Neural cell (in vitro differentiated cells): ENCODE measurements around the gene CBLB.

Source experiments
- RAD21 ChIP-seq: fragments of 450-650 bp; conservative IDR thresholded peaks from 2 replicates; pipeline ENCODE4 v1.6.1; 2014; ENCODE audit warnings: antibody characterized with exemption, mild to moderate bottlenecking, moderate library complexity
- TAF1 ChIP-seq: IDR thresholded peaks from 2 replicates; pipeline ENCODE4 v1.6.1; 2012; ENCODE audit warnings: low read depth

- TF ChIP-seq TAF1 (no peak), RAD21 (no peak)
Measured at GRCh38 chr3:105847865-105848264, 20.9 kb downstream of the CBLB start.
